Erythroblast (primary cell): ENCODE data around the gene CFAP20DC.

ENCODE experiments used
- GATA1 ChIP-seq: IDR thresholded peaks from 2 replicates; pipeline ENCODE4 v1.6.1; 2011; ENCODE audit warnings: low read depth, mild to moderate bottlenecking, control low read depth, low read length, moderate library complexity
- POLR2A ChIP-seq: IDR thresholded peaks from 2 replicates; pipeline ENCODE4 v1.6.1; 2011; ENCODE audit warnings: mild to moderate bottlenecking, low read length

GRCh38 chr3:58839187-58839586 lies 210.6 kb downstream of the CFAP20DC start:
- TF ChIP-seq POLR2A, result no peak
- TF ChIP-seq GATA1, result no peak
